Panc1 (cell line): ENCODE data around the gene MIOX. TPM values are rescaled to one million over a fixed set of nuclear protein-coding genes. Genes with fewer than 3 reads are reported as not detected.

Source experiments
- ATAC-seq: fragments of 200-7000 bp; cut with Tn5 transposase; 2 replicates; pipeline ENCODE4 v1.9.1; 2020; ENCODE audit warnings: mild to moderate bottlenecking, moderate library complexity
- BruUV-seq: library from RNA; stranded (reverse); fragments of 400-500 nt; replicated peaks from 2 replicates; lab custom pipeline; 2021; lab: Mats Ljungman, UMichigan
- CTCF ChIA-PET: fragments of 300-600 bp; sonication (Branson Sonifier 250); formaldehyde crosslinking; loops from one replicate; lab custom pipeline; 2022; ENCODE audit warnings: antibody characterized with exemption; lab: Charles Lee
- POLR2A ChIA-PET: fragments of 300-600 bp; sonication (Branson Sonifier 250); formaldehyde crosslinking; loops from one replicate; lab custom pipeline; 2022; ENCODE audit warnings: antibody characterized with exemption; lab: Charles Lee
- DNase-seq: peaks from one replicate; pipeline ENCODE4 v3.0.0-alpha.2; 2010; ENCODE audit warnings: low read depth, low spot score
- H3K27ac ChIP-seq: 2 replicates; pipeline ENCODE4 v1.5.1; 2011; ENCODE audit warnings: mild to moderate bottlenecking, low read length, inconsistent platforms
- H3K27me3 ChIP-seq: fragments of 200-500 bp; sonication (Bioruptor generic); 2 replicates; pipeline ENCODE4 v1.6.0; 2014; ENCODE audit warnings: low read length, inconsistent platforms; ENCODE audit not compliant: control insufficient read depth, insufficient read depth
- H3K36me3 ChIP-seq: fragments of 200-500 bp; sonication (Bioruptor generic); 2 replicates; pipeline ENCODE4 v1.5.1; 2014; ENCODE audit warnings: inconsistent platforms, mild to moderate bottlenecking, low read length, moderate library complexity; ENCODE audit not compliant: control insufficient read depth, insufficient read depth
- H3K4me1 ChIP-seq: 2 replicates; pipeline ENCODE4 v1.5.1; 2011; ENCODE audit warnings: inconsistent platforms, mild to moderate bottlenecking, low read length, moderate library complexity; ENCODE audit not compliant: control insufficient read depth, insufficient read depth
- H3K4me3 ChIP-seq, 2 experiments: 2 replicates each; pipeline ENCODE4 v1.5.1; 2011 to 2012; ENCODE audit warnings: low read depth in 2 of 2, low read length in 2 of 2, mild to moderate bottlenecking in 2 of 2, inconsistent platforms in 1 of 2, moderate library complexity in 1 of 2
- H3K9me3 ChIP-seq: fragments of 200-500 bp; sonication (Bioruptor generic); 2 replicates; pipeline ENCODE4 v1.5.1; 2014; ENCODE audit warnings: low read depth, mild to moderate bottlenecking, inconsistent platforms, low read length, moderate library complexity; ENCODE audit not compliant: control insufficient read depth, insufficient read depth
- CTCF ChIP-seq: fragments of 450-650 bp; IDR thresholded peaks from 2 replicates; pipeline ENCODE4 v1.5.1; 2017; ENCODE audit warnings: mild to moderate bottlenecking
- POLR2AphosphoS5 ChIP-seq: IDR thresholded peaks from 2 replicates; pipeline ENCODE4 v1.6.1; 2012; ENCODE audit warnings: mild to moderate bottlenecking, low read depth, low read length, moderate library complexity
- REST ChIP-seq, 2 experiments: IDR thresholded peaks; 2 replicates each; pipeline ENCODE4 v1.6.1; 2011 to 2012; ENCODE audit warnings: low read depth in 2 of 2, control low read depth in 1 of 2, low read length in 1 of 2, mild to moderate bottlenecking in 1 of 2, moderate library complexity in 1 of 2; ENCODE audit not compliant: insufficient read depth in 1 of 2
- SIN3A ChIP-seq: IDR thresholded peaks from 2 replicates; pipeline ENCODE4 v1.6.1; 2012; ENCODE audit warnings: low read depth, mild to moderate bottlenecking, low read length, moderate library complexity, borderline replicate concordance; ENCODE audit not compliant: insufficient read depth
- TCF7L2 ChIP-seq: IDR thresholded peaks from 2 replicates; pipeline ENCODE4 v1.6.1; 2011; ENCODE audit warnings: mild to moderate bottlenecking, low read depth, low read length, inconsistent platforms
- in situ Hi-C: cut with HindIII; loops from 2 replicates; pipeline ENCODE4 v1.10.0; 2016; ENCODE audit warnings: low sequenced_read_pairs, low pct_unique_long_range_greater_than_20kb
- intact Hi-C: fragments of 100-400 bp; cut with micrococcal nuclease; formaldehyde crosslinking; loops from one replicate; pipeline ENCODE4 v1.10.0; 2022; ENCODE audit not compliant: unreplicated experiment
- total RNA-seq: library from RNA; stranded (reverse); gene quantifications from one replicate; pipeline ENCODE4 v1.2.1, GENCODE V29; 2021; ENCODE audit not compliant: unreplicated experiment

The MIOX gene
- total RNA-seq, 1 experiment from 2014 or later, result 0.23 TPM

- no peaks in the 10 kb centered on the region for H3K9me3 ChIP-seq
- H3K36me3 ChIP-seq, result no peaks in the 10 kb centered on the region
- no TSS peak for BruUV-seq
- DNase-seq (no peak), ATAC-seq (0 out of 2 replicates have a peak, but pooled peaks have one; percentile 2)
- TF ChIP-seq CTCF, result no peak
- TF ChIP-seq POLR2AphosphoS5, result no peak; the same call in 1 of the 2 replicates
- TF ChIP-seq TCF7L2, result no peak
- no peak for TF ChIP-seq REST (IDR thresholded peaks at IDR 0.05; ENCODE audit: insufficient read depth in 1 of 2, low read depth in 2 of 2, low read length in 1 of 2)
- no peak for TF ChIP-seq SIN3A
- ChIA-PET POLR2A (interaction anchor here (0.7 kb wide), 1 partner anchor 249 kb away, joined by 3 read pairs; no protein-coding TSS in a partner anchor), CTCF (no interaction called here)
- peak overlapping the region; percentile 63 for H3K27ac ChIP-seq
- no peaks in the 10 kb centered on the region for H3K27me3 ChIP-seq
- peaks cover 22% of the 10 kb centered on the region for H3K4me1 ChIP-seq
- in situ Hi-C loops, result no loop called here
- intact Hi-C loops, result no loop called here
- H3K4me3 ChIP-seq, result no peak overlapping the region
Observed at GRCh38 chr22:50443801-50444625, 42.6 kb upstream of the MIOX start.

GRCh38 chr22:50444663-50445062, 42.0 kb upstream of the MIOX start:
- peak overlapping the region; percentile 70 for H3K27ac ChIP-seq
- TF ChIP-seq SIN3A (no peak), POLR2AphosphoS5 (no peak; the same call in 1 of the 2 replicates), CTCF (no peak), REST (IDR thresholded peaks at IDR 0.05; ENCODE audit: insufficient read depth in 1 of 2, low read depth in 2 of 2, low read length in 1 of 2) (no peak), TCF7L2 (no peak)
- H3K4me3 ChIP-seq, result no peak overlapping the region
- no peaks in the 10 kb centered on the region for H3K36me3 ChIP-seq
- DNase-seq (no peak), ATAC-seq (peak; percentile 38)
- no TSS peak for BruUV-seq
- peaks cover 22% of the 10 kb centered on the region for H3K4me1 ChIP-seq
- no peaks in the 10 kb centered on the region for H3K9me3 ChIP-seq
- no peaks in the 10 kb centered on the region for H3K27me3 ChIP-seq
- intact Hi-C loops (no loop called here), in situ Hi-C loops (no loop called here)
- CTCF ChIA-PET, result no interaction called here
- POLR2A ChIA-PET, result interaction anchor here (0.5 to 0.7 kb wide), 2 partner anchors 192 to 250 kb away, joined by 3 to 5 read pairs; no protein-coding TSS in a partner anchor
